ENCODE measurements around the gene SAMD4B. TPM values are rescaled to one million over a fixed set of nuclear protein-coding genes. Genes with fewer than 3 reads are reported as not detected.
A peak's percentile ranks its signal among the peaks of the same experiment; 100 is the strongest.

The SAMD4B gene
- polyA plus RNA-seq, 6 donors from 2014 or later = 6.2 to 20.5 (median 9.7) TPM

- DNase-seq (no peak), ATAC-seq (ENCODE audit: low read depth in 2 of 2) (no peak)
- Mint-ChIP-seq H3K4me3 (peak overlapping the region in 4 of 8 donors; percentile 60 to 69 (median 64)), H3K27ac (peak overlapping the region in 3 of 6 donors; percentile 2 to 98 (median 80)), H3K36me3 (no peaks in the 10 kb centered on the region), H3K27me3 (peaks cover 0 to 7% (median 0%) of the 10 kb centered on the region in 3 donors), H3K9me3 (peaks cover 0 to 2% (median 0%) of the 10 kb centered on the region in 7 donors), H3K4me1 (peaks cover 32 to 41% (median 36%) of the 10 kb centered on the region in 3 donors)
These were observed 73.2 kb downstream of the SAMD4B start for GRCh38 chr19:39415111-39416046.

GRCh38 chr19:39416152-39417120 is 74.2 kb downstream of the SAMD4B start:
- Mint-ChIP-seq H3K27ac (peak overlapping the region in 3 of 6 donors; percentile 27 to 86 (median 30)), H3K4me3 (peak overlapping the region in 2 of 8 donors; percentile 60 to 68), H3K27me3 (peaks cover 0 to 7% (median 0%) of the 10 kb centered on the region in 3 donors), H3K9me3 (peaks cover 0 to 2% (median 0%) of the 10 kb centered on the region in 7 donors), H3K4me1 (peaks cover 21 to 30% (median 25%) of the 10 kb centered on the region in 3 donors), H3K36me3 (no peaks in the 10 kb centered on the region)
- ATAC-seq (ENCODE audit: low read depth in 2 of 2) = no peak
- DNase-seq = no peak

DNA sequence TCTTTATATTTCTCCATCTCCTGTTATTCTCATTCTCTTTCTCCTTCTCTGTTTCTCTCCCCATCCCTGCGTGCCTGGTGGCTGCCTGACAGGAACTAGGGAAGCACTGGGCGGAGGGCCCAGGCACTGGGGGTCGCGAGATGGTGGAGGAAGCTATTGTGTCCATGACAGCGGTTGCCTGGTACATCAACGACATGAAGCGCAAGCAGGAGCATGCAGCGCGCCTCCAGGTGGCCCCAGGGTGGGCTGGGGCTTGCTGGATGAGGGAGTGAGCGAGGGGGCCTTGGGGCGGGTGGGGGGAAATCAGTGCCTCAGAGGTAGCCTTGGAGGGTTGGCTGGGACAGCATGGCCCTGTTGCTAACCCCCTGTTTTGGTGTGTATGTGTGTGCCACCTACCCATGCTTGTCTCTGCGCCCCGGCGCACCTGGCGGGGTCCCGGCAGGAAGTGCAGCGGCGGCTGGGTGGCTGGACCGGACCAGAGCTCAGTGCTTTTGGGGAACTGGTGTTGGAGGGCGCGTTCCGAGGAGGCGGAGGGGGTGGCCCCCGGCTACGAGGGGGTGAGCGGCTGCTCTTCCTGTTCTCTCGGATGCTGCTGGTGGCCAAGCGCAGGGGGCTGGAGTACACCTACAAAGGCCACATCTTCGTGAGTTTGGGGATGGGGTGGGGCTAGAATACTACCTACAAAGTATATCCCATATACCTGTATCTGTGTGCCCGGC is 75.4 kb downstream of the SAMD4B start:
- peak overlapping the region in 2 of 8 donors; percentile 21 to 66 for H3K4me3 Mint-ChIP-seq
- DNase-seq = no peak
- H3K4me1 Mint-ChIP-seq = peaks cover 15 to 20% (median 16%) of the 10 kb centered on the region in 3 donors
- H3K9me3 Mint-ChIP-seq = no peaks in the 10 kb centered on the region
- H3K36me3 Mint-ChIP-seq = no peaks in the 10 kb centered on the region
- H3K27me3 Mint-ChIP-seq = no peaks in the 10 kb centered on the region
- peak; percentile 27 to 35 for ATAC-seq (ENCODE audit: low read depth in 2 of 2)
- peak overlapping the region in 4 of 6 donors; percentile 27 to 95 (median 79) for H3K27ac Mint-ChIP-seq

DNA sequence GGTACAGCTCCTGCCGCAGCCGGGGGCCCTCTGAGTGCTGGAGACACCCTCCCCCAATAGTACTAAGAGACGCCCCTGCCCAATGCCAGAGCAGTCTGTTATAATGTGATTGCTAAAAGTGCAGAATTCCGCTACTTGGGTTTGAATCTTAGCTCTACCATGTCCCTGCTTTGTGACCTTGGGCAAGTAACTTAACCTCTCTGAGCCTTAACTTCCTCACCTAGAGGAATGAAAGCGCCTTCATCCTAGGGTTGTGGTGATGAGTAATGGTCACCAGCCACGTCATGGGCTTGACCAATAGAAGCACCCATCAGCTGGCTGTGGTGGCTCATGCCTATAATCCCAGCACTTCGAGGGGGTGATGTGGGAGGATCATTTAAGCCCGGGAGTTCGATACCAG is 76.8 kb downstream of the SAMD4B start:
- ATAC-seq (ENCODE audit: low read depth in 2 of 2) (no peak), DNase-seq (no peak)
- Mint-ChIP-seq H3K36me3 (no peaks in the 10 kb centered on the region), H3K4me1 (peaks cover 11 to 18% (median 11%) of the 10 kb centered on the region in 3 donors), H3K9me3 (no peaks in the 10 kb centered on the region), H3K27ac (peak overlapping the region in 1 of 6 donors; percentile 66), H3K4me3 (peak overlapping the region in 2 of 8 donors; percentile 36 to 46), H3K27me3 (no peaks in the 10 kb centered on the region)

GRCh38 chr19:39420769-39421168 is 78.5 kb downstream of the SAMD4B start:
- no peak for ATAC-seq (ENCODE audit: low read depth in 2 of 2)
- Mint-ChIP-seq H3K36me3 (no peaks in the 10 kb centered on the region), H3K27me3 (no peaks in the 10 kb centered on the region), H3K9me3 (no peaks in the 10 kb centered on the region), H3K4me1 (peaks cover 5 to 9% (median 7%) of the 10 kb centered on the region in 3 donors), H3K4me3 (no peak overlapping the region), H3K27ac (no peak overlapping the region)
- DNase-seq = no peak

DNA sequence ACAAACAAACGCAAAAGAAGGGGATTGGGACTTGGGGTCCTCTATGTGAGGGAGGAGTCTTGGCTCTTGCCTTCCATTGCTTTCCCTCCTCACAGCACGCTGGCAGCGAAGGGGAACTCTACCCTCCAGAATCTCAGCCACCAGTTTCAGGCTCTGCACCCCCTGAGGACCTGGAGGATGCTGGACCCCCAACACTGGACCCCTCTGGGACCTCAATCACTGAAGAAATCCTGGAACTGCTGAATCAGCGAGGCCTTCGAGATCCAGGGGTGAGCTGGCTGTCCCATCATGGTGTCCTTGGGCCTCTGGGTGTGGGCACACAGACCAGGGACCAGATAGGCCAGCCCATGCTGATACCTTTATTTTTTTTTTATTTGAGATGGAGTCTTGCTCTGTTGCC is 79.8 kb downstream of the SAMD4B start:
- Mint-ChIP-seq H3K4me1 (peaks cover 7 to 13% (median 11%) of the 10 kb centered on the region in 3 donors), H3K4me3 (no peak overlapping the region), H3K27ac (no peak overlapping the region), H3K27me3 (no peaks in the 10 kb centered on the region), H3K36me3 (no peaks in the 10 kb centered on the region), H3K9me3 (no peaks in the 10 kb centered on the region)
- ATAC-seq (ENCODE audit: low read depth in 2 of 2) (no peak), DNase-seq (no peak)

DNA sequence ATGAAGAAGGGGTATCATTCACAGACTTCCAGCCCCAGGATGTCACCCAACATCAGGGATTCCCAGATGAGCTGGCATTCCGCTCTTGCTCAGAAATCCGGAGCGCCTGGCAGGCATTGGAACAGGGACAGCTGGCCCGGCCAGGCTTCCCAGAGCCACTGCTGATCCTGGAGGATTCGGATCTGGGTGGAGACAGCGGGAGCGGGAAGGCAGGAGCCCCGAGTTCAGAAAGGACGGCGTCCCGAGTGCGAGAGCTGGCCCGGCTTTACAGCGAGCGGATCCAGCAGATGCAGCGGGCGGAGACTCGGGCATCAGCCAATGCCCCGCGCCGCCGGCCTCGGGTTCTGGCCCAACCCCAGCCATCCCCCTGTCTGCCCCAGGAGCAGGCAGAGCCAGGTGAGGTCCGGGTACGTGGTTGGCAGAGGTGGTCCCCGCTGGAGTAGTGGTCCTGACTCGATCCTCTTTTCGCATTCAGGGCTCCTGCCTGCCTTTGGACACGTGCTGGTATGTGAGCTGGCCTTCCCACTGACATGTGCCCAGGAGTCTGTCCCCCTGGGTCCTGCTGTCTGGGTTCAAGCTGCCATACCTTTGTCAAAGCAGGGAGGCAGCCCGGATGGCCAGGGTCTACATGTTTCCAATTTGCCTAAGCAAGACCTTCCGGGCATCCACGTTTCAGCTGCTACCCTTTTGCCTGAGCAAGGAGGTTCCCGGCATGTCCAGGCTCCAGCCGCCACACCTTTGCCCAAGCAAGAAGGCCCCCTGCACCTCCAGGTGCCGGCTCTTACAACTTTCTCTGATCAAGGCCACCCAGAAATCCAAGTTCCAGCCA is 81.3 kb downstream of the SAMD4B start:
- no peak overlapping the region for H3K4me3 Mint-ChIP-seq
- H3K27ac Mint-ChIP-seq = peak overlapping the region in 2 of 6 donors; percentile 59 to 67
- no peak for DNase-seq
- no peaks in the 10 kb centered on the region for H3K36me3 Mint-ChIP-seq
- H3K9me3 Mint-ChIP-seq = no peaks in the 10 kb centered on the region
- no peaks in the 10 kb centered on the region for H3K27me3 Mint-ChIP-seq
- H3K4me1 Mint-ChIP-seq = peaks cover 3 to 13% (median 6%) of the 10 kb centered on the region in 3 donors
- no peak for ATAC-seq (ENCODE audit: low read depth in 2 of 2)

- Mint-ChIP-seq H3K27ac (peak overlapping the region in 2 of 6 donors; percentile 63 to 80), H3K27me3 (no peaks in the 10 kb centered on the region), H3K36me3 (no peaks in the 10 kb centered on the region), H3K9me3 (no peaks in the 10 kb centered on the region), H3K4me1 (peaks cover 3 to 13% (median 6%) of the 10 kb centered on the region in 3 donors), H3K4me3 (no peak overlapping the region)
- DNase-seq = no peak
- ATAC-seq (ENCODE audit: low read depth in 2 of 2) = no peak
These were observed 82.7 kb downstream of the SAMD4B start for GRCh38 chr19:39424934-39425333.

- Mint-ChIP-seq H3K9me3 (no peaks in the 10 kb centered on the region), H3K4me3 (no peak overlapping the region), H3K27ac (peak overlapping the region in 2 of 6 donors; percentile 1 to 65), H3K36me3 (no peaks in the 10 kb centered on the region), H3K4me1 (peaks cover 3 to 13% (median 6%) of the 10 kb centered on the region in 3 donors), H3K27me3 (no peaks in the 10 kb centered on the region)
- DNase-seq (no peak), ATAC-seq (ENCODE audit: low read depth in 2 of 2) (no peak)
These were observed 83.5 kb downstream of the SAMD4B start for GRCh38 chr19:39425744-39426143.

DNA sequence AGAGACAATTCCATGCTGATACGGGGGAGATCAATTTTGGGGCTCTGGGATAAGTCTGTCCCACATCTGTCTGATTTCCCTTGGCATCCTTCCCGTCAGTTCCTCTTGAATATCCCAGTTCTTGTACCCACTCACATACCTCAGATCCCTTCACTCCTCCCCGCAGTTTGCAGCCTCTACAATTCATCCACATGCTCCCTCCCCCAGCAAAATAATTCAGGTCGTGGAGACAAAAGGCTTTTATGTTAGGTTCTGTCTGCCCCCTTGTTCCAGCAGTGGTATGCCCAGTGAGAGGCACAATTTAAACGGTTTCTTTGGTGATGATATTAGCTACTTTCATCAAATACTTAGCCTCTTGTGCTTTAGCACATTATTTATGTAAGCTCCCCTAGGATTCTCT is 83.9 kb downstream of the SAMD4B start:
- Mint-ChIP-seq H3K4me1 (peaks cover 3 to 13% (median 6%) of the 10 kb centered on the region in 3 donors), H3K27me3 (no peaks in the 10 kb centered on the region), H3K27ac (peak overlapping the region in 3 of 6 donors; percentile 1 to 33 (median 21)), H3K36me3 (no peaks in the 10 kb centered on the region), H3K4me3 (peak overlapping the region in 1 of 8 donors; percentile 27), H3K9me3 (no peaks in the 10 kb centered on the region)
- ATAC-seq (ENCODE audit: low read depth in 2 of 2) (no peak), DNase-seq (no peak)

GRCh38 chr19:39427707-39428106 is 85.5 kb downstream of the SAMD4B start:
- Mint-ChIP-seq H3K4me1 (peaks cover 6 to 18% (median 6%) of the 10 kb centered on the region in 3 donors), H3K36me3 (no peaks in the 10 kb centered on the region), H3K27ac (no peak overlapping the region), H3K27me3 (no peaks in the 10 kb centered on the region), H3K4me3 (no peak overlapping the region), H3K9me3 (no peaks in the 10 kb centered on the region)
- DNase-seq (no peak), ATAC-seq (ENCODE audit: low read depth in 2 of 2) (no peak)
